ENCODE data around the gene MCM10. TPM values are rescaled to one million over a fixed set of nuclear protein-coding genes. Genes with fewer than 3 reads are reported as not detected.

MCM10 gene
- total and polyA plus RNA-seq, 2 experiments from 2014 or later: 4.7 to 5.2 TPM

GRCh38 chr10:13117841-13118783 is 43.2 kb upstream of the MCM10 start:
- 96 to 97% methylated on average over 14 of the region's 14 CpGs for WGBS, 2 experiments (ENCODE audit: low coverage in 1 of 2, low lambda C conversion rate in 2 of 2, missing lambda C conversion rate in 2 of 2)
- in situ Hi-C loops (cut with MboI): no loop called here
- no peak for DNase-seq

GRCh38 chr10:13118784-13119410 is 42.5 kb upstream of the MCM10 start:
- no peak for DNase-seq
- Histone ChIP-seq H3K9me2 (ENCODE audit: insufficient read depth) (no peaks in the 10 kb centered on the region), H3K9me3 (ENCODE audit: low read depth) (no peaks in the 10 kb centered on the region), H3K4me2 (ENCODE audit: unreplicated experiment) (no peak overlapping the region), H3K27me3 (replicated peaks; ENCODE audit: insufficient read depth) (no peaks in the 10 kb centered on the region), H3K27ac (no peak overlapping the region), H3K79me2 (ENCODE audit: insufficient read depth) (no peaks in the 10 kb centered on the region), H3K4me3 (no peak overlapping the region), H2AFZ (no peak overlapping the region), H3K9ac (no peak overlapping the region), H3K36me3 (ENCODE audit: low read depth) (peaks cover 77% of the 10 kb centered on the region), H3K4me1 (ENCODE audit: insufficient read depth) (no peaks in the 10 kb centered on the region), H3F3A (ENCODE audit: insufficient read depth) (no peaks in the 10 kb centered on the region; the same call in 1 of the 2 replicates), H4K20me1 (ENCODE audit: insufficient read depth) (no peaks in the 10 kb centered on the region)
- 97 to 98% methylated on average over 3 of the region's 3 CpGs for WGBS, 2 experiments (ENCODE audit: low coverage in 1 of 2, low lambda C conversion rate in 2 of 2, missing lambda C conversion rate in 2 of 2)
- in situ Hi-C loops (cut with MboI): no loop called here
- TF ChIP-seq EZH2phosphoT487 (IDR thresholded peaks at IDR 0.05; ENCODE audit: insufficient read depth, low read depth) (no peak), EZH2 (IDR thresholded peaks at IDR 0.05; ENCODE audit: insufficient read depth, poor library complexity, severe bottlenecking) (no peak)

More at GRCh38 chr10:13117841-13118783, 43.2 kb upstream of the MCM10 start:
- Histone ChIP-seq H3K9me3 (ENCODE audit: low read depth) (no peaks in the 10 kb centered on the region), H3K27me3 (replicated peaks; ENCODE audit: insufficient read depth) (no peaks in the 10 kb centered on the region), H4K20me1 (ENCODE audit: insufficient read depth) (no peaks in the 10 kb centered on the region), H3K9me2 (ENCODE audit: insufficient read depth) (no peaks in the 10 kb centered on the region), H3F3A (ENCODE audit: insufficient read depth) (no peaks in the 10 kb centered on the region; the same call in 1 of the 2 replicates), H2AFZ (no peak overlapping the region), H3K79me2 (ENCODE audit: insufficient read depth) (no peaks in the 10 kb centered on the region), H3K4me3 (no peak overlapping the region), H3K27ac (no peak overlapping the region), H3K4me1 (ENCODE audit: insufficient read depth) (no peaks in the 10 kb centered on the region), H3K36me3 (ENCODE audit: low read depth) (peaks cover 77% of the 10 kb centered on the region), H3K4me2 (ENCODE audit: unreplicated experiment) (no peak overlapping the region), H3K9ac (no peak overlapping the region)
- TF ChIP-seq EZH2phosphoT487 (IDR thresholded peaks at IDR 0.05; ENCODE audit: insufficient read depth, low read depth) (no peak), EZH2 (IDR thresholded peaks at IDR 0.05; ENCODE audit: insufficient read depth, poor library complexity, severe bottlenecking) (no peak)

GRCh38 chr10:13120786-13121499 is 40.4 kb upstream of the MCM10 start:
- Histone ChIP-seq H3K27me3 (replicated peaks; ENCODE audit: insufficient read depth) (no peaks in the 10 kb centered on the region), H3K79me2 (ENCODE audit: insufficient read depth) (no peaks in the 10 kb centered on the region), H3K4me3 (no peak overlapping the region), H4K20me1 (ENCODE audit: insufficient read depth) (no peaks in the 10 kb centered on the region), H3K36me3 (ENCODE audit: low read depth) (peaks cover 89% of the 10 kb centered on the region), H3K9me3 (ENCODE audit: low read depth) (no peaks in the 10 kb centered on the region), H2AFZ (no peak overlapping the region), H3K9me2 (ENCODE audit: insufficient read depth) (no peaks in the 10 kb centered on the region), H3K4me1 (ENCODE audit: insufficient read depth) (no peaks in the 10 kb centered on the region), H3F3A (ENCODE audit: insufficient read depth) (no peaks in the 10 kb centered on the region), H3K27ac (no peak overlapping the region), H3K4me2 (ENCODE audit: unreplicated experiment) (no peak overlapping the region), H3K9ac (no peak overlapping the region)
- TF ChIP-seq EZH2 (IDR thresholded peaks at IDR 0.05; ENCODE audit: insufficient read depth, poor library complexity, severe bottlenecking) (no peak), EZH2phosphoT487 (IDR thresholded peaks at IDR 0.05; ENCODE audit: insufficient read depth, low read depth) (no peak)
- in situ Hi-C loops (cut with MboI): no loop called here
- 74 to 76% methylated on average over 10 of the region's 10 CpGs for WGBS, 2 experiments (ENCODE audit: low coverage in 1 of 2, low lambda C conversion rate in 2 of 2, missing lambda C conversion rate in 2 of 2)
- no peak for DNase-seq

- Histone ChIP-seq H3K36me3 (ENCODE audit: low read depth) (peaks cover 86% of the 10 kb centered on the region), H3F3A (ENCODE audit: insufficient read depth) (no peaks in the 10 kb centered on the region)
- in situ Hi-C loops (cut with MboI): no loop called here
Observed at GRCh38 chr10:13121500-13121854, 39.9 kb upstream of the MCM10 start.

More at GRCh38 chr10:13121500-13121854, 39.9 kb upstream of the MCM10 start:
- 100% methylated on average over 1 of the region's 1 CpG for WGBS, 2 experiments (ENCODE audit: low coverage in 1 of 2, low lambda C conversion rate in 2 of 2, missing lambda C conversion rate in 2 of 2)
- H3K4me2 ChIP-seq (ENCODE audit: unreplicated experiment): no peak overlapping the region
- no peaks in the 10 kb centered on the region for H3K9me3 ChIP-seq (ENCODE audit: low read depth)
- no peaks in the 10 kb centered on the region for H3K9me2 ChIP-seq (ENCODE audit: insufficient read depth)
- no peak for TF ChIP-seq EZH2phosphoT487 (IDR thresholded peaks at IDR 0.05; ENCODE audit: insufficient read depth, low read depth)
- no peak for TF ChIP-seq EZH2 (IDR thresholded peaks at IDR 0.05; ENCODE audit: insufficient read depth, poor library complexity, severe bottlenecking)
- no peaks in the 10 kb centered on the region for H4K20me1 ChIP-seq (ENCODE audit: insufficient read depth)
- H3K27ac ChIP-seq: no peak overlapping the region
- no peaks in the 10 kb centered on the region for H3K4me1 ChIP-seq (ENCODE audit: insufficient read depth)
- no peak overlapping the region for H3K4me3 ChIP-seq
- no peak for DNase-seq
- H2AFZ ChIP-seq: no peak overlapping the region
- H3K27me3 ChIP-seq (replicated peaks; ENCODE audit: insufficient read depth): no peaks in the 10 kb centered on the region
- no peaks in the 10 kb centered on the region for H3K79me2 ChIP-seq (ENCODE audit: insufficient read depth)
- no peak overlapping the region for H3K9ac ChIP-seq

All from GM23248 (cell line).